Transverse colon (tissue), 3 donors: Measurements from ENCODE around the gene ELMO3.

Source experiments
- CTCF ChIP-seq, 5 experiments: fragments of 200-600 bp in 3 of 5; fragments of 450-650 bp in 2 of 5; sonication (generic) in 3 of 5; IDR thresholded peaks; 1 replicate in 2 of 5; 2 replicates in 3 of 5; pipeline ENCODE4 v1.5.1; 2016 to 2017; ENCODE audit warnings: antibody characterized with exemption in 5 of 5, inconsistent platforms in 3 of 5, mild to moderate bottlenecking in 2 of 5, moderate library complexity in 1 of 5
- EP300 ChIP-seq: sonication (generic); formaldehyde crosslinking; IDR thresholded peaks from one replicate; pipeline ENCODE4 v1.6.1; 2017; ENCODE audit warnings: antibody characterized with exemption, low read depth
- POLR2A ChIP-seq: fragments of 450-650 bp; IDR thresholded peaks from one replicate; pipeline ENCODE4 v1.6.1; 2016; ENCODE audit warnings: antibody characterized with exemption, mild to moderate bottlenecking, moderate library complexity

GRCh38 chr16:67150833-67151396, 48.0 kb upstream of the ELMO3 start, which contains the start of gene B3GNT9:
- no peak for TF ChIP-seq CTCF (IDR thresholded peaks at IDR 0.05)
- TF ChIP-seq EP300, result no peak
- TF ChIP-seq POLR2A, result no peak
